ENCODE measurements around the gene LGSN. TPM values are rescaled to one million over a fixed set of nuclear protein-coding genes. Genes with fewer than 3 reads are reported as not detected.
"Not testable (repeated sequence)": the region's sequence is repeated elsewhere in the genome, so short reads cannot be mapped to it uniquely, and the experiment has no call there.

LGSN gene
- total RNA-seq, 1 experiment from 2014 or later, result 0.30 TPM

DNA sequence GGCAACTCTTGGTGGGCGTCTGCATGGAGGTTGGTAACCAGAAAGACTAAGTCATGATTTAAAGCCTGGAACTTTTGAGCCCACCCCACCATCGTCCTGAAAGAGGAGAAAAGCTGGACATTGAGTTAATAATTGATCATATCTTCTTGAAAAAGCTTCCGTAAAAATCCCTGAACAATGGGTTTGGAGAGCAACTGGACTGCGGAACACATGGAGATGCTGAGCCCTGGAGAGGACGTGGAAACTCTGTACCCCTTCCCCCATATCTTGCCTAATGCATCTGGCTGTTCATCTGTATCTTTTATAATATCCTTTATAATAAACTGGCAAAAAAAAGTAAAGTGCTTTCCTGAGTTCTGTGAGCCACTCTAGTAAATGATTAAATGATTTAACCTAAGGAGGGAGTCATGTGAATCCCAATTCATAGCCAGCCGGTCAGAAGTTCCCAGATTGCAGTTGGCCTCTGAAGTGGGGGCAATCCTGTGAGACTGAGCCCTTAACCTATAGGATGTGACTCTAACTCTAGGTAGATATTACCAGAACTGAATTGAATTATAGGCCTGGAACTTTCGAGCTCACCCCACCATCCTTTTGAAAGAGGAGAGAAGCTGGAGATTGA, 26.5 kb upstream of the LGSN start:
- RAD21 ChIA-PET (ENCODE audit: low non-redundant PET in 1 of 2, low total read pairs in 2 of 2, uncharacterized antibody in 2 of 2, unreplicated experiment in 2 of 2), result no interaction called here
- POLR2A ChIA-PET, result no interaction called here
- no peak for ATAC-seq
- TF ChIP-seq RAD21 (IDR thresholded peaks at IDR 0.05; ENCODE audit: low read depth), result no peak
- H3K4me2 ChIP-seq (ENCODE audit: low read length), result no peak overlapping the region
- CTCF ChIA-PET, result interaction anchor here (1.9 kb wide), 1 partner anchor 418 kb away, joined by 8 read pairs; no protein-coding TSS in a partner anchor
- no TSS peak for BruUV-seq (replicated peaks)
- 0 out of 2 replicates have a peak, but pooled peaks cover 4% of the 10 kb centered on the region for H3K9me2 ChIP-seq (ENCODE audit: insufficient read depth)
- H3K4me3 ChIP-seq (replicated peaks in 1 of 2; ENCODE audit: low read depth in 1 of 2, low read length in 2 of 2), result no peak overlapping the region
- H3K27ac ChIP-seq (ENCODE audit: low read depth, low read length), result no peak overlapping the region
- no peaks in the 10 kb centered on the region for H3K79me2 ChIP-seq (ENCODE audit: insufficient read depth, low read length)
- no peaks in the 10 kb centered on the region for H3K9me3 ChIP-seq (ENCODE audit: control insufficient read depth in 1 of 2, insufficient read depth in 1 of 2, low read depth in 1 of 2, low read length in 2 of 2)
- H3K4me1 ChIP-seq (ENCODE audit: control insufficient read depth in 1 of 2, insufficient read depth in 2 of 2, low read length in 2 of 2), result peaks cover 2 to 32% of the 10 kb centered on the region in 2 experiments; a peak in 3 of 4 replicates
- no peak overlapping the region for H3K9ac ChIP-seq (ENCODE audit: low read length)
- no peaks in the 10 kb centered on the region for H4K20me1 ChIP-seq (ENCODE audit: insufficient read depth)
- no peak overlapping the region for H2AFZ ChIP-seq (ENCODE audit: low read depth, low read length, poor library complexity, severe bottlenecking)
- no peaks in the 10 kb centered on the region for H3K27me3 ChIP-seq (ENCODE audit: insufficient read depth, low read length)
- no peak for DNase-seq (ENCODE audit: low read depth, low spot score)
- H3K36me3 ChIP-seq (ENCODE audit: control insufficient read depth in 1 of 2, insufficient read depth in 2 of 2, low read length in 2 of 2), result no peaks in the 10 kb centered on the region
- intact Hi-C loops (cut with micrococcal nuclease), result no loop called here

DNA sequence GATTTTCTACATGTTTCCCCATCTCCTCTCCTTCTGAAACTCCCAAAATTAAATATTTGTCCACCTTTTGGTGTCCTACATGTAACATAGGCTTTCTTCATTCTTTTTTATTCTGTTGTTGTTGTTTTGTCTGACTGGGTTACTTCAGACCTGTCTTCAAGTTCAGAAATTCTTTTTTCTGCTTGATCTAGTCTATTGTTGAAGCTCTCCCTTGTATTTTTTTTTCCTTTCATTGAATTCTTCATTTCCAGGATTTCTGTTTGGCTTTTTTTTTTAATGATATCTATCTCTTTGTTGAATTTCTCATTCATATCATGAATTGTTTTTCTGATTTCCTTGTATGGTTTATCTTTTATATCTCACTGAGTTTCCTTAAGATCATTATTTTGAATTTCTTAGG, 20.6 kb upstream of the LGSN start:
- no peaks in the 10 kb centered on the region for H3K27me3 ChIP-seq (ENCODE audit: insufficient read depth, low read length)
- no peaks in the 10 kb centered on the region for H3K4me1 ChIP-seq (ENCODE audit: control insufficient read depth in 1 of 2, insufficient read depth in 2 of 2, low read length in 2 of 2)
- ChIA-PET RAD21 (ENCODE audit: low non-redundant PET in 1 of 2, low total read pairs in 2 of 2, uncharacterized antibody in 2 of 2, unreplicated experiment in 2 of 2) (no interaction called here), CTCF (no interaction called here), POLR2A (no interaction called here)
- no peak for DNase-seq (ENCODE audit: low read depth, low spot score)
- no peaks in the 10 kb centered on the region for H3K79me2 ChIP-seq (ENCODE audit: insufficient read depth, low read length)
- no peaks in the 10 kb centered on the region for H4K20me1 ChIP-seq (ENCODE audit: insufficient read depth)
- H3K27ac ChIP-seq (ENCODE audit: low read depth, low read length), result no peak overlapping the region
- H3K9ac ChIP-seq (ENCODE audit: low read length), result no peak overlapping the region
- H3K4me2 ChIP-seq (ENCODE audit: low read length), result no peak overlapping the region
- no peaks in the 10 kb centered on the region for H3K9me3 ChIP-seq (ENCODE audit: control insufficient read depth in 1 of 2, insufficient read depth in 1 of 2, low read depth in 1 of 2, low read length in 2 of 2)
- H3K4me3 ChIP-seq (replicated peaks in 1 of 2; ENCODE audit: low read depth in 1 of 2, low read length in 2 of 2), result no peak overlapping the region
- H3K36me3 ChIP-seq (ENCODE audit: control insufficient read depth in 1 of 2, insufficient read depth in 2 of 2, low read length in 2 of 2), result no peaks in the 10 kb centered on the region
- no peak for ATAC-seq
- BruUV-seq (replicated peaks), result no TSS peak
- H3K9me2 ChIP-seq (ENCODE audit: insufficient read depth), result no peaks in the 10 kb centered on the region
- intact Hi-C loops (cut with micrococcal nuclease), result no loop called here
- peak; percentile 15; the same call in 1 of the 2 replicates for TF ChIP-seq CBX3 (IDR thresholded peaks at IDR 0.05; ENCODE audit: low read depth)
- TF ChIP-seq, protein P1, sequence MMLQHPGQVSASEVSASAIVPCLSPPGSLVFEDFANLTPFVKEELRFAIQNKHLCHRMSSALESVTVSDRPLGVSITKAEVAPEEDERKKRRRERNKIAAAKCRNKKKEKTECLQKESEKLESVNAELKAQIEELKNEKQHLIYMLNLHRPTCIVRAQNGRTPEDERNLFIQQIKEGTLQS (IDR thresholded peaks at IDR 0.05), result no peak
- no peak overlapping the region for H2AFZ ChIP-seq (ENCODE audit: low read depth, low read length, poor library complexity, severe bottlenecking)

DNA sequence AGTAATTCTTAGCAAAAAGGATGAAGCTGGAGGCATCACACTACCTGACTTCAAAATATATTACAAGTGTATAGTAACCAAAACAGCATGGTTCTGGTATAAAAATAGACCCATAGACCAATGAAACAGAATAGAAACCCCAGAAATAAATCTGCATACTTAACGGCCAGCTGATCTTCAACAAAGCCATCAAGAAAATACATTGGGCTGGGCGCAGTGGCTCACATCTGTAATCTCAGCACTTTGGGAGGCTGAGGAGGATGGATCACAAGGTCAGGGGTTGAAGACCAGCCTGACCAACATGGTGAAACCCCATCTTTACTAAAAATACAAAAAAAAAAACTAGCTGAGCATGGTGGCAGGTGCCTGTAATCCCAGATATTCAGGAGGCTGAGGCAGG, 14.9 kb upstream of the LGSN start:
- H3K36me3 ChIP-seq (ENCODE audit: control insufficient read depth in 1 of 2, insufficient read depth in 2 of 2, low read length in 2 of 2); H2AFZ ChIP-seq (ENCODE audit: low read depth, low read length, poor library complexity, severe bottlenecking); H3K9me2 ChIP-seq (ENCODE audit: insufficient read depth); intact Hi-C loops (cut with micrococcal nuclease); ATAC-seq; BruUV-seq (replicated peaks); H3K79me2 ChIP-seq (ENCODE audit: insufficient read depth, low read length); RAD21 ChIA-PET (ENCODE audit: low non-redundant PET in 1 of 2, low total read pairs in 2 of 2, uncharacterized antibody in 2 of 2, unreplicated experiment in 2 of 2); CTCF ChIA-PET; H3K27me3 ChIP-seq (ENCODE audit: insufficient read depth, low read length); H3K9ac ChIP-seq (ENCODE audit: low read length); H3K4me3 ChIP-seq (replicated peaks in 1 of 2; ENCODE audit: low read depth in 1 of 2, low read length in 2 of 2); H3K27ac ChIP-seq (ENCODE audit: low read depth, low read length); H3K4me1 ChIP-seq (ENCODE audit: control insufficient read depth in 1 of 2, insufficient read depth in 2 of 2, low read length in 2 of 2); DNase-seq (ENCODE audit: low read depth, low spot score); H3K4me2 ChIP-seq (ENCODE audit: low read length); H3K9me3 ChIP-seq (ENCODE audit: control insufficient read depth in 1 of 2, insufficient read depth in 1 of 2, low read depth in 1 of 2, low read length in 2 of 2); H4K20me1 ChIP-seq (ENCODE audit: insufficient read depth); POLR2A ChIA-PET: not testable (repeated sequence)

Data from HCT116 (cell line).